Spleen (tissue), 7 donors: ENCODE measurements around the gene NRAP.

Source experiments
- CTCF ChIP-seq, 11 experiments: fragments of 200-600 bp in 7 of 11; fragments of 450-650 bp in 4 of 11; sonication (generic) in 4 of 11; IDR thresholded peaks in 8 of 11; conservative IDR thresholded peaks in 3 of 11; 1 replicate in 7 of 11; 2 replicates in 4 of 11; pipeline versions ENCODE4 v1.4.0 to v1.8.0; 2016 to 2021; ENCODE audit warnings: antibody characterized with exemption in 11 of 11, inconsistent platforms in 4 of 11, mild to moderate bottlenecking in 1 of 11
- POLR2A ChIP-seq, 3 donors: fragments of 450-650 bp; IDR thresholded peaks; one replicate each; pipeline ENCODE4 v1.5.1; 2017; ENCODE audit warnings: antibody characterized with exemption in 3 of 3, mild to moderate bottlenecking in 1 of 3
- POLR2AphosphoS5 ChIP-seq, 3 donors: sonication (generic); formaldehyde crosslinking; IDR thresholded peaks; one replicate each; pipeline ENCODE4 v1.5.1; 2017; ENCODE audit warnings: antibody characterized with exemption in 3 of 3
- donor health status: DM: no; HTN: no; CAD: no; lungs with moderate emphysema.
- donor health status: DM: no; HTN: no; CAD: no.
- donor health status: DM: no; HTN: no; CAD: no.

DNA sequence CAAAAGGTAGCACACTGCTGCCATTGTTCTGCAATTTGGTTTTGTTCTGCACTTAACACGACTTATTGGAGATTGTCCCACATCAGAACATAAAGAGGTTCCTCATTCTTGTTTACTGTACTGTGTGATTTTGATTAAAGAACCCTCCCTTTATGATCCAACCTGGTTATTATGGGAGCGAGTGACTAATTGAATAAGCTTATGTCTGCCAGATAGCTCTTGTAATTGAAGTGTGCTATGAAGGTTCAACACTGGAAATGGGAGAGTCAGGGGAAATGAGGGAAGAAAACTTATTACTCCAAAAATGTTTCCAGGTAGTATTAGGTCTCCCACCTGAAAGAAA, 49.8 kb upstream of the NRAP start:
- TF ChIP-seq CTCF (IDR thresholded peaks at IDR 0.05 in 8 of 11, conservative IDR thresholded peaks at IDR 0.05 in 3 of 11) (no peak), POLR2A (IDR thresholded peaks at IDR 0.05) (no peak), POLR2AphosphoS5 (IDR thresholded peaks at IDR 0.05) (no peak)
